Panc1 (cell line): ENCODE data around the gene SPIRE1. TPM values are rescaled to one million over a fixed set of nuclear protein-coding genes. Genes with fewer than 3 reads are reported as not detected.

ENCODE experiments used
- ATAC-seq: fragments of 200-7000 bp; cut with Tn5 transposase; 2 replicates; pipeline ENCODE4 v1.9.1; 2020; ENCODE audit warnings: mild to moderate bottlenecking, moderate library complexity
- BruUV-seq: library from RNA; stranded (reverse); fragments of 400-500 nt; replicated peaks from 2 replicates; lab custom pipeline; 2021; lab: Mats Ljungman, UMichigan
- CTCF ChIA-PET: fragments of 300-600 bp; sonication (Branson Sonifier 250); formaldehyde crosslinking; loops from one replicate; lab custom pipeline; 2022; ENCODE audit warnings: antibody characterized with exemption; lab: Charles Lee
- POLR2A ChIA-PET: fragments of 300-600 bp; sonication (Branson Sonifier 250); formaldehyde crosslinking; loops from one replicate; lab custom pipeline; 2022; ENCODE audit warnings: antibody characterized with exemption; lab: Charles Lee
- DNase-seq: peaks from one replicate; pipeline ENCODE4 v3.0.0-alpha.2; 2010; ENCODE audit warnings: low read depth, low spot score
- H3K27ac ChIP-seq: 2 replicates; pipeline ENCODE4 v1.5.1; 2011; ENCODE audit warnings: mild to moderate bottlenecking, low read length, inconsistent platforms
- H3K27me3 ChIP-seq: fragments of 200-500 bp; sonication (Bioruptor generic); 2 replicates; pipeline ENCODE4 v1.6.0; 2014; ENCODE audit warnings: low read length, inconsistent platforms; ENCODE audit not compliant: control insufficient read depth, insufficient read depth
- H3K36me3 ChIP-seq: fragments of 200-500 bp; sonication (Bioruptor generic); 2 replicates; pipeline ENCODE4 v1.5.1; 2014; ENCODE audit warnings: inconsistent platforms, mild to moderate bottlenecking, low read length, moderate library complexity; ENCODE audit not compliant: control insufficient read depth, insufficient read depth
- H3K4me1 ChIP-seq: 2 replicates; pipeline ENCODE4 v1.5.1; 2011; ENCODE audit warnings: inconsistent platforms, mild to moderate bottlenecking, low read length, moderate library complexity; ENCODE audit not compliant: control insufficient read depth, insufficient read depth
- H3K4me3 ChIP-seq, 2 experiments: 2 replicates each; pipeline ENCODE4 v1.5.1; 2011 to 2012; ENCODE audit warnings: low read depth in 2 of 2, low read length in 2 of 2, mild to moderate bottlenecking in 2 of 2, inconsistent platforms in 1 of 2, moderate library complexity in 1 of 2
- H3K9me3 ChIP-seq: fragments of 200-500 bp; sonication (Bioruptor generic); 2 replicates; pipeline ENCODE4 v1.5.1; 2014; ENCODE audit warnings: low read depth, mild to moderate bottlenecking, inconsistent platforms, low read length, moderate library complexity; ENCODE audit not compliant: control insufficient read depth, insufficient read depth
- CTCF ChIP-seq: fragments of 450-650 bp; IDR thresholded peaks from 2 replicates; pipeline ENCODE4 v1.5.1; 2017; ENCODE audit warnings: mild to moderate bottlenecking
- POLR2AphosphoS5 ChIP-seq: IDR thresholded peaks from 2 replicates; pipeline ENCODE4 v1.6.1; 2012; ENCODE audit warnings: mild to moderate bottlenecking, low read depth, low read length, moderate library complexity
- SIN3A ChIP-seq: IDR thresholded peaks from 2 replicates; pipeline ENCODE4 v1.6.1; 2012; ENCODE audit warnings: low read depth, mild to moderate bottlenecking, low read length, moderate library complexity, borderline replicate concordance; ENCODE audit not compliant: insufficient read depth
- TCF7L2 ChIP-seq: IDR thresholded peaks from 2 replicates; pipeline ENCODE4 v1.6.1; 2011; ENCODE audit warnings: mild to moderate bottlenecking, low read depth, low read length, inconsistent platforms
- in situ Hi-C: cut with HindIII; loops from 2 replicates; pipeline ENCODE4 v1.10.0; 2016; ENCODE audit warnings: low sequenced_read_pairs, low pct_unique_long_range_greater_than_20kb
- intact Hi-C: fragments of 100-400 bp; cut with micrococcal nuclease; formaldehyde crosslinking; loops from one replicate; pipeline ENCODE4 v1.10.0; 2022; ENCODE audit not compliant: unreplicated experiment
- total RNA-seq: library from RNA; stranded (reverse); gene quantifications from one replicate; pipeline ENCODE4 v1.2.1, GENCODE V29; 2021; ENCODE audit not compliant: unreplicated experiment
- TF ChIP-seq, protein P1 (sequence below), 2 experiments: IDR thresholded peaks; 2 replicates each; pipeline ENCODE4 v1.6.1; 2011 to 2012; ENCODE audit warnings: low read depth in 2 of 2, control low read depth in 1 of 2, low read length in 1 of 2, mild to moderate bottlenecking in 1 of 2, moderate library complexity in 1 of 2; ENCODE audit not compliant: insufficient read depth in 1 of 2

The SPIRE1 gene
- total RNA-seq, 1 experiment from 2014 or later, result 45.5 TPM

GRCh38 chr18:12474876-12475275, 183.0 kb downstream of the SPIRE1 start:
- ATAC-seq (no peak), DNase-seq (no peak)
- Histone ChIP-seq H3K4me3 (no peak overlapping the region), H3K27me3 (no peaks in the 10 kb centered on the region), H3K27ac (no peak overlapping the region), H3K36me3 (peaks cover 2% of the 10 kb centered on the region; the same call in 1 of the 2 replicates), H3K4me1 (no peaks in the 10 kb centered on the region), H3K9me3 (no peaks in the 10 kb centered on the region)
- POLR2A ChIA-PET, result no interaction called here
- TF ChIP-seq CTCF (no peak), TCF7L2 (no peak)
- intact Hi-C loops, result no loop called here
- CTCF ChIA-PET, result no interaction called here
- in situ Hi-C loops, result no loop called here
- no TSS peak for BruUV-seq

- no peak for ATAC-seq
- Histone ChIP-seq H3K9me3 (no peaks in the 10 kb centered on the region), H3K4me3 (no peak overlapping the region), H3K4me1 (no peaks in the 10 kb centered on the region), H3K27ac (no peak overlapping the region), H3K36me3 (peaks cover 2% of the 10 kb centered on the region; the same call in 1 of the 2 replicates), H3K27me3 (no peaks in the 10 kb centered on the region)
- in situ Hi-C loops (no loop called here), intact Hi-C loops (no loop called here)
- BruUV-seq, result no TSS peak
- ChIA-PET CTCF (no interaction called here), POLR2A (no interaction called here)
- TF ChIP-seq TCF7L2 (no peak), SIN3A (no peak)
- DNase-seq, result no peak
Observed at GRCh38 chr18:12474146-12474545, 183.8 kb downstream of the SPIRE1 start.

- Histone ChIP-seq H3K9me3 (no peaks in the 10 kb centered on the region), H3K4me1 (no peaks in the 10 kb centered on the region), H3K27me3 (no peaks in the 10 kb centered on the region), H3K4me3 (no peak overlapping the region), H3K27ac (no peak overlapping the region), H3K36me3 (no peaks in the 10 kb centered on the region)
- BruUV-seq, result no TSS peak
- TF ChIP-seq CTCF (no peak), TCF7L2 (no peak), SIN3A (no peak), POLR2AphosphoS5 (no peak)
- TF ChIP-seq, protein P1, sequence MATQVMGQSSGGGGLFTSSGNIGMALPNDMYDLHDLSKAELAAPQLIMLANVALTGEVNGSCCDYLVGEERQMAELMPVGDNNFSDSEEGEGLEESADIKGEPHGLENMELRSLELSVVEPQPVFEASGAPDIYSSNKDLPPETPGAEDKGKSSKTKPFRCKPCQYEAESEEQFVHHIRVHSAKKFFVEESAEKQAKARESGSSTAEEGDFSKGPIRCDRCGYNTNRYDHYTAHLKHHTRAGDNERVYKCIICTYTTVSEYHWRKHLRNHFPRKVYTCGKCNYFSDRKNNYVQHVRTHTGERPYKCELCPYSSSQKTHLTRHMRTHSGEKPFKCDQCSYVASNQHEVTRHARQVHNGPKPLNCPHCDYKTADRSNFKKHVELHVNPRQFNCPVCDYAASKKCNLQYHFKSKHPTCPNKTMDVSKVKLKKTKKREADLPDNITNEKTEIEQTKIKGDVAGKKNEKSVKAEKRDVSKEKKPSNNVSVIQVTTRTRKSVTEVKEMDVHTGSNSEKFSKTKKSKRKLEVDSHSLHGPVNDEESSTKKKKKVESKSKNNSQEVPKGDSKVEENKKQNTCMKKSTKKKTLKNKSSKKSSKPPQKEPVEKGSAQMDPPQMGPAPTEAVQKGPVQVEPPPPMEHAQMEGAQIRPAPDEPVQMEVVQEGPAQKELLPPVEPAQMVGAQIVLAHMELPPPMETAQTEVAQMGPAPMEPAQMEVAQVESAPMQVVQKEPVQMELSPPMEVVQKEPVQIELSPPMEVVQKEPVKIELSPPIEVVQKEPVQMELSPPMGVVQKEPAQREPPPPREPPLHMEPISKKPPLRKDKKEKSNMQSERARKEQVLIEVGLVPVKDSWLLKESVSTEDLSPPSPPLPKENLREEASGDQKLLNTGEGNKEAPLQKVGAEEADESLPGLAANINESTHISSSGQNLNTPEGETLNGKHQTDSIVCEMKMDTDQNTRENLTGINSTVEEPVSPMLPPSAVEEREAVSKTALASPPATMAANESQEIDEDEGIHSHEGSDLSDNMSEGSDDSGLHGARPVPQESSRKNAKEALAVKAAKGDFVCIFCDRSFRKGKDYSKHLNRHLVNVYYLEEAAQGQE (IDR thresholded peaks at IDR 0.05; ENCODE audit: insufficient read depth in 1 of 2, low read depth in 2 of 2, low read length in 1 of 2), result no peak
- DNase-seq (no peak), ATAC-seq (no peak)
- in situ Hi-C loops (no loop called here), intact Hi-C loops (no loop called here)
- POLR2A ChIA-PET, result no interaction called here
- CTCF ChIA-PET, result interaction anchor here (0.6 kb wide), 2 partner anchors 184 to 468 kb away, joined by 3 read pairs; no protein-coding TSS in a partner anchor
Observed at GRCh38 chr18:12470382-12471075, 187.4 kb downstream of the SPIRE1 start.
